GM21717 (cell line): ENCODE measurements around the gene AGAP1.

Experiments
- ATAC-seq: cut with Tn5 transposase; IDR thresholded peaks from one replicate; pipeline ENCODE4 v1.9.1; 2021; ENCODE audit warnings: mild to moderate bottlenecking, moderate library complexity; ENCODE audit not compliant: unreplicated experiment

Gene AGAP1

GRCh38 chr2:235677937-235678336, 184.1 kb downstream of the AGAP1 start:
- no peak for ATAC-seq

DNA sequence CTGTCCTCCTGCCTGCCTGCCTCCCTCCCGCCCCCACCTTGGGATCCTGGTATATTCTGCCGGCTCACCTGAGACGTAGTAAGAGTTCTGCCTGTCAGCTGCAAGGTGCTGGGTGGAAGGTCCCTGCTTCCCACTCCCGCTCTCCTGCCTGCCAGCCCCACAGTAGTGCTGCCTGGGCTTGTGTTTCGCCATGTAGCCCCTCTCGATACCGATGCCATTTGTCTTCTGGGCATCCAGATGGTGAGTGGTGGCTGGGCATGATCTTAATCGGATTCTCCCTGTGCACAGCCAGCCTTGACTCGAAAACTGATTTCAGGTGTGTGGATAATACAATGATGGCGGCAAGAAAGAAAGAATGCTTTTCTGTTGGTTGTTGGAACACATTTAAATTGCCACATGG, 184.9 kb downstream of the AGAP1 start:
- no peak for ATAC-seq

DNA sequence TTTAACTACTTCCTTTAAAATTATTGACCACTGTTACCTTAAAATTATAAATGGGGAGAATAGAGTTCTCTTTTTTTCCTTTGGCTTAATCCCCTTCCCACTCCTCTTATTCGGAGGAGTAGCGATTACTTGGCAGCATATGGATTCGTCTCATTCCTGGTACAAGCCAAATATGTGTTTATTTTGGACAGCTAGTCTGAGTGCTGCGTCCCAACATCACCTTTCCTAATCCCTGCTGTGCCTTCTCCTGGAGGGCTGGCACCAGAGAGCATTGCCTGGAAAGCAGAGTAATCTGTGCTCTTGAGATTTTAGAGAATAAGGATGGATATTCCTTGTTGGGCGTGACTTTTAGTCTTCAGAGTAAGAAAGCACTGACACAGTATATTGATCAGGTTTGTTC, 185.6 kb downstream of the AGAP1 start:
- no peak for ATAC-seq

DNA sequence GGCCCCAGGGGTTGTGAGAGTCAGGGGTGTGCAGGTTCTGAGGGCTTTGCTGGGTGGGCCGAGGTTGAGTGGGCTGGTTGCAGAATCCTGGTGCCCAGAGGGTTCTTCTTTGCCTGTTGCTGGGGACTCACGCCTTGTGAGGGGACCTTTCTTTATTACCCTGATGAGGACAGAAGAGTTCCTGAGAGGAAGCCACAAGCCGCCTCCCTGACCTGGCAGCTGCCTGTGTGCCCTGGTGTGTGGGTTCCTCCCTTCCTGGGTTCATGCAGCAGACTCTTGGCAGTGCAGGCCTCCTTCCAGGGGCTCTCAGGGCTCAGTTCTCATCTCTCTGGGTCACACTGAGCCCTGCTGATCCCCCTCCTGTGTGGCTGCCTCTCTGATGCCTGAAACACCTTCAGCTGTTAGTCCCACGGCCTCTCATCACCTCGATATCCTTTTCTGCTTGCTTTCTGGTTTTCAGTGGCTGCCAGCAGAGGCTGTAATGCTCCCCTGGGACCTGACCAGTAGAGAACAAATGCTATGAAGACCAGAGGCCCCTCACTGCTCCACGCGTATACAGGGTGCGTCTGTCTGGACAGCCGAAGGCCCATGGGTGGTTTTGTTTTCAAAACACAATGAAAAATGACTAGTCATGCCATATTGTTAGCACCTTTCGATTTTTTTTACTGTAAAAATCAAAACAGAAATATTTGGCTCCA, 191.3 kb downstream of the AGAP1 start:
- ATAC-seq = no peak

- ATAC-seq = no peak
Measured at GRCh38 chr2:235688511-235689426, 194.9 kb downstream of the AGAP1 start.

DNA sequence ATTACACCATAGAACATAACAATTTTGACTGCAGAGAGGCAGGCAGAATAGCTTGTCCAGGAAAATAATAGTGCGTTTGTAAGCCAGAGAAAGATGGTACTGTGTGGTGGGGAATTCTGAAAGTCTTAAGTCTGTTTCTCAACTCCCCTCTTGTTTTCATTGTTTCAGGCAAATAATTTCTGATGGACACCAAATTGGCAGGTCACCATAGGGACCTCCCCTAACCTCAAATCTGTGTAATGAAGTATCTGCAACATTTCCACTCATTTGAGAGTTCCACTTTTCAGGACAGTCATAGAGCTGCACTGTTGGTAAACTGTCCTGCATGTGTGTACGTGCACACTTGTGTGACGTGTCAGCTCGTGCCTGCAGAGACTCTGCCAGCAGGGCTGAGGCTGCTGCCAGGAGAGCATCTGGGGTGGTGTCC, 195.6 kb downstream of the AGAP1 start:
- no peak for ATAC-seq

DNA sequence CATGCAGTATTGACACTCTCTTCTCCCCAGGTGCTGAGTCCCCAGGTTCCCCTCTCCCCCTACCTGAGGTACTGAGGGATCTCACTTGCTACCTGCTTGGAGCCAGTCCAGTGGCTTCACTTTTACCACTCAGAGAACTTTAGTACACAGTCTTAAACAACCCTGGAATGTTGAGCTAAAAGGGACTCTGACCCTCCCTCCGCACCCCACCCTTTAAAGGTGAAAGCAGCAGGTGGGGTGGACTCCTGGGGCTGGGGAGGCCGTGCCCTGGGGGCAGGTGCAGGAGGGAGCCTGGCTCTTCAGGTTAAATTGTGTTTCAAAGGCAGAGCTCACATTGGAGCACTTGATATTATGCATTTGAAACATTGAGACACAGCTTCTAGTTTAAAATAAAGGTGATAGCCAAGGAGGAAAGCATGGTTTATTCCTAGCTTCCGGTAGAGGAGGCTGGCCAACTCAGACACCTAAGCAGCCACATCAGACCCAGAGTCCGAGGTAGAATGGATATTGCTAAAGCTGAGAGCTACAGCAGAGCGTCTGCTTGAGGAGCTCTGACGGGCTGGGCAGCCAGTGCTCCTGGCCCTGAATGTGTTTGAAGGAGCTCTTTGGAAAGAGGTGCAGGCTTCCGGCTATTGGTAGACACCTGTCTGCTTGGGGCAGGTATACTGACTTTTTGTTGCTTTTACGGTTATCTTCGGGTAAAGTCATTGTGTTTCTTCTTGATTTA, 196.4 kb downstream of the AGAP1 start:
- ATAC-seq = no peak

- no peak for ATAC-seq
Measured at GRCh38 chr2:235690809-235691450, 197.1 kb downstream of the AGAP1 start.

DNA sequence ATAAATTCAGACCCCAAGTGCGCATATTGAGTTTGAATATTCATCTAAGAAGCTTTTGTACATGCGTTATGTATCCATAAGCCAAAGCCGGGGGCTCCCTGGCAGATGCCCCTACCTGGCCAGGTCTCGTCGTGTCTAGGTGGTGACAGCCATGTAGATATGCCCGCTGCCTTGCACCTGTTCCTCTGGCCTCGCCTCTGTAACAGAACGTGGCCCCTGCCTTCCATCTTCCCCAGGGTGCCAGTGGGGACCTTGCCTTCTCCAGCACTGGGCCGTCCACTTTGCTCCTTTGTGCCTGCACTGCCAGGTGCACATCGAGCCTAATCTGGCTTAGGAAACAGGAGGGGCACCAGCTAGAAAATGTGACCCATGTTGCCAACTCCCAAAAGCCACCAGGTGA, 198.2 kb downstream of the AGAP1 start:
- ATAC-seq = no peak

DNA sequence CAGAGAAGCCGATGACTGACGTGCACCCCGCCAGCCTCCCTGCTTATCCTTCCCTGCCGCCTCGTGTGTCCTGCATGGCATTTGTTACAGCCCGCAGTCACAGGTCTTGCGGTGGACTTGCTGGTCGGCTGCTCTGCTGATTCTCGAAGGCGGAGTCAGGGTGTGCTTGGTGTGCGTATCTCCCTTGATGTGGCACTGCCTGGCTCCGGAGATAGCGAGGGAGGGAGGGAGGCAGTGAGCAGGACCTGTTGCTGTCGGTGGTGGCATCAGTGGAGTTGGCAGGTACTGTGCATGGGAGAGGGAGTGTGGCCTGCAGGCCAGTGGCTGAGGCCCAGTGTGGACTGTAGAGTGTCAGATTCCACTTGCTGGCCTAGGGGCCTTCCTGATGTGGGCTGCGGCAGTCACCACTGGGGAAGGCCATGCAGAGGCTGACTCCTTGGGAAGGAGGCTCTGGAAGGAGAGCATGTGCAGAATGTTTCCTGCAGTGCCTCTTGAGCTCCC, 198.9 kb downstream of the AGAP1 start:
- no peak for ATAC-seq

- no peak for ATAC-seq
Measured at GRCh38 chr2:235693279-235693678, 199.4 kb downstream of the AGAP1 start.

DNA sequence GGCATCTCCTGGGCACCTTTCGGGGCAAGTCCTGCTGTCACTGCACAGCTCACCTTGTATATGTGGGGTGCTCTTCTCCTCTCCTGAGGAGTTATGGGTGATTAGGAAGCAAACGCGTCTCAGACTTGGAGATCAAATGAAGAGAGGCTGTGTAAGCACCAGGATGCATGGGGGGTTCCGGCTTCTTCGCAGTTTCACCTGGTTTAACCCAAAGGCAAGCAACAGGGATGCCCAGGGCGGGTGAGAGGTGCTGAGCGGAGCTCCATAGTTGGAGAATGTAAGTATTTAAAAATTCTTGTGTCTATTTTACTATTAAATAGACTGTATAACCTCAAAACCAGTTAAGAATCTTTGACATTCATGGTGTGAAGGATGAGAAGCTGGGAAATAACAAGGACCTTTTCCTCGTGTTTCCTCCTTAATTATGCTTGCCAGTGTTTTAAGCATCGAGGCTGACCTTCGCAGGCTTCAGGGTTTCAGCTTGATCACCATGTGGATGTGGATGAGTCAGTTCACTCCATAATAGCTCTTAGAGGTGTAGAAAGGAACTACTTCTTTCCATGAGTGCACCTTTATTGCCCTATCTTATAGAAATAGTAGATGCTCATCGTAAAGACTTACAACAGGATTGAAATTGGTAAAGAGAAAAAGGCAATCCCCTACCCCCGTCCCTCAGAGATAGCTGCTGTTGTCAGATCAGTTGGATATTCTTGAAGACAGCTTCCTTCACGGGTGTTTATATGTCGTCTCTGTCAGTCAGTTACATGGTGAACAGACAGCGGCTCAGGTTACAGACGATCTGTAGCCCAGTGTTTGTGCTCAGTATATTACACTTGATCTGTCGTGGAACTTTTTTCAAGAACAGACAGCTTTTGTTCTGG, 201.1 kb downstream of the AGAP1 start:
- ATAC-seq = no peak

GRCh38 chr2:235695602-235695895, 201.7 kb downstream of the AGAP1 start:
- ATAC-seq = no peak

DNA sequence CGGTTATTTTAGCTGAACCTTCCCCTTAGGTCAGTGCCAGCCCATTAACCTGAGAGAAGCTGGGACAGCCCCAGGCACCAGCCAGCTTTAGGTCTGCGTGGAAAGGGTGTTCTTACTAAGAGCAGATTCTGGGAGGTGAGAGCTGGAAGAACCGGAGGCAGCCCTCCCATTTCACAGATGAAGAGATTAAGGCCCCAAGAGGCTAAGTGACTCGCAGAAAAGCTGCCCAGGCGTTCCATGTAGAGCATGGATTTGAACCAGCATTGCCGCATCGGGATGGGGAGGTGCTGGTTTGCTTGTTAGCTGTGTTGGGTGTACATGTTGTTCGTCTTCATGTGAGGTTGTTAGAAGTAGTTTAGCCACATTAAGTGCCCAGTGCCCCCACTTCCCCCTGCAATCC, 203.2 kb downstream of the AGAP1 start:
- ATAC-seq = no peak

DNA sequence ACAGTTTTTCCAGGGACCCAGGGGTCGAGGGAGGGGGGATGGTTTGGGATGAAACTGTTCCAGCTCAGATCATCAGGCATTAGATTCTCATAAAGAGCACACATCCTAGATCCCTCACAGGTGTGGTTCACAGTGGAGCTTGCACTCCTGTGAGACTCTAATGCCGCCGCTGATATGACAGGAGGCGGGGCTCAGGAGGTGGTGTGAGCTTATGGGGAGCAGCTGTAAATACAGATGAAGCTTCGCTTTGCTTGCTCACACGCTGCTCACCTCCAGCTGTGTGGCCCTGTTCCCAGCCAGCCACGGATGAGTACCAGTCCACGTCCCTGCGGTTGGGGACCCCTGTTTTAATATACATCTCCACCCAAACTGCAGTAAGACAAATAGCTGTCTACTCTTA, 204.2 kb downstream of the AGAP1 start:
- no peak for ATAC-seq

DNA sequence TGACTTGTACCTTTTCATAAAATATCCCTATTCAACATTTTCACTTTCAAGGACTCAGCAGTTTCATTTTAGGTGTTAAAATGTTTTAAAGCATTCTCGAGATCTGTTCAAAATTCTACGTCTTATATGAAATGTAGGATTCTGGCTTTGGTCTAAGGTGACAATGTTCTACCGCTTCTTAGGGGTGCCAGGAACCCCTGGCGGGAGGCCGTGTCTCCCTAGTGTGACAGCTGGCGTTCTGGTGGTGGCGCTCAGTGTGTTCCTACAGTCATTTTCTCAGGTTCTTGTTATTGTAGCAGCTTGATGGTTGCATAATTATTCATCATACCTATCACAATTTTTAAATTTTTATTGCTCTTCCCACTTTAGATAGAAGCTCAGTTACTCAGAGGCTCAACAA, 204.6 kb downstream of the AGAP1 start:
- no peak for ATAC-seq

- no peak for ATAC-seq
Measured at GRCh38 chr2:235699576-235699975, 205.7 kb downstream of the AGAP1 start.

- no peak for ATAC-seq
Measured at GRCh38 chr2:235701206-235701981, 207.6 kb downstream of the AGAP1 start.

GRCh38 chr2:235702186-235702585, 208.3 kb downstream of the AGAP1 start:
- ATAC-seq = no peak
